Measurements from ENCODE around the gene TSSK2.
"Not testable (repeated sequence)": the region's sequence is repeated elsewhere in the genome, so short reads cannot be mapped to it uniquely, and the experiment has no call there.

TSSK2 gene

GRCh38 chr22:19148417-19149046, 17.4 kb downstream of the TSSK2 start:
- peaks cover 29% of the 10 kb centered on the region for H3K9me3 ChIP-seq
- no peak overlapping the region for H3K4me3 ChIP-seq
- H3K4me1 ChIP-seq: peaks cover 5% of the 10 kb centered on the region
- H3K27ac ChIP-seq: no peak overlapping the region
- peaks cover 8% of the 10 kb centered on the region for H4K20me1 ChIP-seq
- no peaks in the 10 kb centered on the region for H3K36me3 ChIP-seq
- peaks cover 50% of the 10 kb centered on the region for H3K27me3 ChIP-seq
- H3K4me2 ChIP-seq: no peak overlapping the region
- TF ChIP-seq Cebpa-rat (IDR thresholded peaks at IDR 0.05): no peak
- H3K9ac ChIP-seq: no peak overlapping the region

DNA sequence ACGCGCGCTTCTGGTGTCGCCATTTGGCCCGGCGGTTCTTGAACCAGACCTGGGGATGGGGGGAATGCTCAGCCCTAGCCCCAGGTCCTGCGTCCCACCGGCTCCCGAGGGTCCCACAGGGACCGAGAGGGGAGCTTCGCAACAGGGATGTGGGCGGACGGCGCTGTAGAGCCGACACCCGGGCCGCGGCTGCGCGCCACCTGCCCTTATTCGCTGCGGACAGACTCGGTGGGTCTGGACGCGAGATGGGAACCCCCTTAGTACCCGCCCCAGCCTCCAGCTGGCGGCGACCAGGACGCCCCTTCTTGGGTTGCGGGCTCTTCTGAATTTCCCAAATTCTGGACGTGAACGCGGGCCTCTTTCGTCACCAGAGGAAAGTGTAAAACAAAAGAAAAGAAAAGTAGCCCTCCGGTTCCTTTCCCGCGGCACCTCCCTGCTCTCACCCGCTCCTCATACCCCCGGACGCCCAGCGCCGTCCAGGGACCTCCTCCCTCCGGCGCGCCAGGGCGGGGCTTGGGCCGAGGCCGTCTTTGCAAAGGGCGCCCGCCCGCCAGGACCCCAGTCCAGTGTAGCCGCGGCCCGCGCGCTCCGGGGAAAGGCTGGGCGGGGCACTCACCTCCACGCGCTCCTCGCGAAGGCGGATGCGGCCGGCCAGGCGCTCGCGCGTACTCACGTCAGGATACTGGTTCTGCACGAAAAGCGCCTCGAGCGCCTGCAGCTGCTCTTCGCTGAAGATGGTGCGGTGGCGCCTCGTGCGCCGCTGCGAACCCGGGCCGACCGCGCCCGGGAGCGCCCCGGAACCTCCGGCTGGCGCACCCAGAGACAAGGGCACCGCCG, 18.2 kb downstream of the TSSK2 start:
- no peak overlapping the region for H3K4me3 ChIP-seq
- no peak for TF ChIP-seq Cebpa-rat (IDR thresholded peaks at IDR 0.05)
- H3K9ac ChIP-seq: no peak overlapping the region
- H3K4me2 ChIP-seq: no peak overlapping the region
- no peaks in the 10 kb centered on the region for H3K36me3 ChIP-seq
- H3K27me3 ChIP-seq: peaks cover 50% of the 10 kb centered on the region
- H3K9me3 ChIP-seq: peaks cover 29% of the 10 kb centered on the region
- H3K4me1 ChIP-seq: no peaks in the 10 kb centered on the region
- H3K27ac ChIP-seq: no peak overlapping the region
- peaks cover under 1% of the 10 kb centered on the region for H4K20me1 ChIP-seq

DNA sequence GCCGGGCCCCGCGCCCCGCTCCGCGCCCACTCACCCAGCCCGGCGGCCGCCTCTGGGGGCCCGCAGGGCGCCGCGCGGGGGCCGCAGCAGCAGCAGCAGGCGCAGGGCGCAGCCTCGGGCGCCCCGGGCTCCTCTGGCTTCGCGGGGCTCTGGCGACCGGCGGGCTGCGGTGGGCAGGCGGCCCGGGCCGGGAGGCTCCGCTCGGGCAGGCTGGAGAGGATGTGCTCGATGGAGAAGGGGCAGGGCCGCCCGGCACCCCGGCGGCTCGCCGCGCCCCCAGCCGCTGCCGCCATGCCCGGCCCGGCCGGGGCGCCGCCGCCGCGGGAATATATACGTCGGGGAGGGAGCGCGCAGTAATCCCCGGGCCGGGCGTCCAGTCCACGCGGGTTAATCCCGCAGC, 18.9 kb downstream of the TSSK2 start, which contains the start of gene GSC2:
Gene GSC2 (minus strand): TSS at position 302 of the 400 bp plus-strand sequence. CDS start 9 bp downstream, at position 293.
- Histone ChIP-seq H3K36me3 (no peaks in the 10 kb centered on the region), H3K9me3 (peaks cover 29% of the 10 kb centered on the region), H4K20me1 (no peaks in the 10 kb centered on the region), H3K4me1 (no peaks in the 10 kb centered on the region), H3K9ac (no peak within 1 kb of the TSS), H3K4me2 (no peak within 1 kb of the TSS), H3K27me3 (peaks cover 50% of the 10 kb centered on the region), H3K4me3 (no peak within 1 kb of the TSS), H3K27ac (no peak within 1 kb of the TSS)
- TF ChIP-seq Cebpa-rat (IDR thresholded peaks at IDR 0.05): no peak

- Histone ChIP-seq H3K9me3 (peaks cover 29% of the 10 kb centered on the region), H3K4me3 (no peak overlapping the region), H3K36me3 (no peaks in the 10 kb centered on the region), H3K27me3 (peaks cover 50% of the 10 kb centered on the region), H3K4me2 (no peak overlapping the region), H3K27ac (no peak overlapping the region), H3K9ac (no peak overlapping the region), H3K4me1 (no peaks in the 10 kb centered on the region), H4K20me1 (no peaks in the 10 kb centered on the region)
- no peak for TF ChIP-seq Cebpa-rat (IDR thresholded peaks at IDR 0.05)
Measured at GRCh38 chr22:19150482-19151328, 19.6 kb downstream of the TSSK2 start.

GRCh38 chr22:19151329-19152191, 20.5 kb downstream of the TSSK2 start:
- H3K36me3 ChIP-seq: no peaks in the 10 kb centered on the region
- no peak overlapping the region for H3K4me3 ChIP-seq
- H3K9ac ChIP-seq: no peak overlapping the region
- H3K9me3 ChIP-seq: peaks cover 29% of the 10 kb centered on the region
- H3K27ac ChIP-seq: no peak overlapping the region
- peaks cover 50% of the 10 kb centered on the region for H3K27me3 ChIP-seq
- no peaks in the 10 kb centered on the region for H4K20me1 ChIP-seq
- no peak overlapping the region for H3K4me2 ChIP-seq
- no peak for TF ChIP-seq Cebpa-rat (IDR thresholded peaks at IDR 0.05)
- H3K4me1 ChIP-seq: no peaks in the 10 kb centered on the region

DNA sequence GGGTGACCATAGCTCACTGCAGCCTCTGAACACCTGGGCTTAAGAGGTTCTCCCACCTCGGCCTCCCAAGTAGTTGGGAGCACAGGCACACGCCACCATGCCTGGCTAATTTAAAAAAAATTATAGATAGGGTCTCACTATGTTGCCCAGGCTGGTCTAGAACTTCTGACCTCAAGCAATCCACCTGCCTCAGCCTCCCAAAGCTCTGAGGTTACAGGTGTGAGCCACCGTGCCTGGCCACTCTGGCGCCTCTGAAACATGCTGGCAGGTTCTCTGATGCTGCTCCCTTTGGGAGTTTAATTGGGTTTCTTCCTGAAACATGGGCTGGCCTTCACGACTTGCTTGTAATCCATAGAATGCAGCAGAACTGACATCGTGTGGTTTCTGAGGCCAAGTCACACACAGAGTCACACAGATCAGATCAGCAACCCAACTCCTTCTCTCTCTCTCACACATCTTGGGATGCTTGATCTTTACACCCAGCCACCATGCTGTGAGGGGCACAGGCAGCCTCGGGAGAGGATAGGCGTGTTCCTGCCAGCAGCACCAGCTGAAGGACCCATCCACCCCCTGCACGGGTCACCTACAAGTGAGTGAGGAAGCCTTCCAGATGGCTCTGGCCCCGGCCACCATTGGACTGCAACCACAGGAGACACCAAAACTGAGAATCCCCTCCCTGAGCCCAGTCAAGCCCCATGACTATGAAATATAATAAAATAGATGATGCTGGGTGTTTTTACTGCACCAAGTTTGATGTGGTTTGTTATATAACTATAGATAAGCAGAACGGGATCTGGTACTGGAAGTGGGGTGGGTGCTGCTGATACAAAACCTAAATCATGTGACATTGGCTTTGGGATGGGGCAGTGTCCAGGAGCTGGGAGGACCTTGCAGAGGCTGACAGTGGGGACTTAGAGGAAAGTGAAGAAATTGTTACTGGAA, 22.1 kb downstream of the TSSK2 start:
- H3K9ac ChIP-seq: no peak overlapping the region
- H3K27me3 ChIP-seq: peaks cover 41% of the 10 kb centered on the region
- no peaks in the 10 kb centered on the region for H3K4me1 ChIP-seq
- no peak overlapping the region for H3K27ac ChIP-seq
- no peaks in the 10 kb centered on the region for H4K20me1 ChIP-seq
- no peak overlapping the region for H3K4me3 ChIP-seq
- no peak for TF ChIP-seq Cebpa-rat (IDR thresholded peaks at IDR 0.05)
- peaks cover 29% of the 10 kb centered on the region for H3K9me3 ChIP-seq
- no peaks in the 10 kb centered on the region for H3K36me3 ChIP-seq
- H3K4me2 ChIP-seq: no peak overlapping the region

- not testable (repeated sequence) for H3K27ac ChIP-seq, H3K4me1 ChIP-seq, H4K20me1 ChIP-seq, H3K36me3 ChIP-seq, H3K9ac ChIP-seq, H3K9me3 ChIP-seq, H3K4me3 ChIP-seq, H3K4me2 ChIP-seq
- peaks cover 12% of the 10 kb centered on the region for H3K27me3 ChIP-seq
Measured at GRCh38 chr22:19156109-19156508, 25.0 kb downstream of the TSSK2 start.

DNA sequence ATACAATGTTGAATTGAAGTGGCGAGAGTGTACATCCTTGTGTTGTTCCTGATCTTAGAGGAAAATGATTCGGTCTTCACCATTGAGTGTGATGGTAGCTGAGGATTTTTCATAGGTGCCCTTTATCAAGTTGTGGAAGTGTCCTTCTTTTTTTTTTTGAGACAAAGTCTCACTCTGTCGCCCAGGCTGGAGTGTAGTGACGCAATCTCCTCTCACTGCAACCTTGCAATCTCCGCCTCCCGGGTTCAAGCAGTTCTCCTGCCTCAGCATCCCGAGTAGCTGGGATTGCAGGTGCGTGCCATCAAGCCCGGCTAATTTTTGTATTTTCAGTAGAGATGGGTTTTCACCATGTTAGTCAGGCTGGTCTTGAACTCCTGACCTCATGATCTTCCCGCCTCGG, 27.5 kb downstream of the TSSK2 start:
- not testable (repeated sequence) for H3K27ac ChIP-seq, H3K4me3 ChIP-seq, H3K4me1 ChIP-seq, H3K9me3 ChIP-seq, H4K20me1 ChIP-seq, H3K36me3 ChIP-seq, H3K4me2 ChIP-seq, H3K27me3 ChIP-seq, H3K9ac ChIP-seq
- 0 out of 2 replicates have a peak, but pooled peaks have one; percentile 27 for TF ChIP-seq Cebpa-rat (IDR thresholded peaks at IDR 0.05)

All from BLaER1 (cell line).